H7 (cell line): Measurements from ENCODE around the gene GPR161. TPM values are rescaled to one million over a fixed set of nuclear protein-coding genes. Genes with fewer than 3 reads are reported as not detected.

Experiments used
- total RNA-seq: library from RNA; depleted of rRNA; stranded (reverse); fragments of >200 nt; shearing (Covaris generic); gene quantifications from 2 replicates; pipeline ENCODE4 v1.2.3, GENCODE V29; 2014; rRNA removed

Gene GPR161
- total RNA-seq, 1 experiment from 2014 or later, result 20.4 TPM

Other genes starting within 250 kb of the GPR161 start
- 0.24 and 0.67 TPM in 2 replicates for gene ADCY10, start 222.8 kb downstream of the GPR161 start, total RNA-seq
- gene DCAF6, start 200.2 kb downstream of the GPR161 start, total RNA-seq, result 13.5 and 19.0 TPM in 2 replicates
- gene MPC2, start 199.9 kb downstream of the GPR161 start, total RNA-seq, result 48.3 and 57.2 TPM in 2 replicates
- gene TIPRL, start 42.0 kb upstream of the GPR161 start, total RNA-seq, result 39.1 and 44.5 TPM in 2 replicates
- 10.0 and 14.6 TPM in 2 replicates for gene SFT2D2, start 89.1 kb upstream of the GPR161 start, total RNA-seq
- 2.1 and 2.7 TPM in 2 replicates for gene TBX19, start 143.9 kb upstream of the GPR161 start, total RNA-seq